Body of pancreas (tissue), 4 donors: Measurements from ENCODE around the gene CAMK2D.

Experiments used
- POLR2A ChIP-seq, 3 donors: fragments of 450-650 bp; IDR thresholded peaks; one replicate each; pipeline ENCODE4 v1.6.1; 2016; ENCODE audit warnings: antibody characterized with exemption in 3 of 3, mild to moderate bottlenecking in 2 of 3
- TF ChIP-seq, protein P1 (sequence below), 7 experiments: fragments of 450-650 bp in 4 of 7; fragments of 200-600 bp in 3 of 7; sonication (generic) in 3 of 7; IDR thresholded peaks; one replicate each; pipeline ENCODE4 v1.5.1; 2016 to 2019; ENCODE audit warnings: antibody characterized with exemption in 7 of 7

- no peak for TF ChIP-seq POLR2A (IDR thresholded peaks at IDR 0.05)
- TF ChIP-seq, protein P1, sequence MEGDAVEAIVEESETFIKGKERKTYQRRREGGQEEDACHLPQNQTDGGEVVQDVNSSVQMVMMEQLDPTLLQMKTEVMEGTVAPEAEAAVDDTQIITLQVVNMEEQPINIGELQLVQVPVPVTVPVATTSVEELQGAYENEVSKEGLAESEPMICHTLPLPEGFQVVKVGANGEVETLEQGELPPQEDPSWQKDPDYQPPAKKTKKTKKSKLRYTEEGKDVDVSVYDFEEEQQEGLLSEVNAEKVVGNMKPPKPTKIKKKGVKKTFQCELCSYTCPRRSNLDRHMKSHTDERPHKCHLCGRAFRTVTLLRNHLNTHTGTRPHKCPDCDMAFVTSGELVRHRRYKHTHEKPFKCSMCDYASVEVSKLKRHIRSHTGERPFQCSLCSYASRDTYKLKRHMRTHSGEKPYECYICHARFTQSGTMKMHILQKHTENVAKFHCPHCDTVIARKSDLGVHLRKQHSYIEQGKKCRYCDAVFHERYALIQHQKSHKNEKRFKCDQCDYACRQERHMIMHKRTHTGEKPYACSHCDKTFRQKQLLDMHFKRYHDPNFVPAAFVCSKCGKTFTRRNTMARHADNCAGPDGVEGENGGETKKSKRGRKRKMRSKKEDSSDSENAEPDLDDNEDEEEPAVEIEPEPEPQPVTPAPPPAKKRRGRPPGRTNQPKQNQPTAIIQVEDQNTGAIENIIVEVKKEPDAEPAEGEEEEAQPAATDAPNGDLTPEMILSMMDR (IDR thresholded peaks at IDR 0.05) = no peak
Observed at GRCh38 chr4:113478032-113478431, 283.5 kb downstream of the CAMK2D start.
